HEK293 (cell line): ENCODE results near the gene MYO7B.

Source experiments
- CTCF ChIA-PET: fragments of 350-600 bp; formaldehyde crosslinking; extraction: SDS; loops from one replicate; lab custom pipeline; 2021; ENCODE audit warnings: antibody characterized with exemption; lab: Yijun Ruan, JAX
- POLR2A ChIA-PET: fragments of 300-600 bp; formaldehyde crosslinking; extraction: SDS; loops from one replicate; lab custom pipeline; 2020; ENCODE audit warnings: antibody characterized with exemption, inconsistent platforms; lab: Yijun Ruan, JAX
- H3K27ac ChIP-seq: fragments of 200-500 bp; sonication (Bioruptor generic); 2 replicates; pipeline ENCODE4 v1.5.1; 2014; ENCODE audit warnings: low read depth, low read length, control low read depth, inconsistent platforms; ENCODE audit errors: extremely low read depth
- H3K36me3 ChIP-seq, 2 experiments: fragments of 200-500 bp in 1 of 2; sonication (Bioruptor generic) in 1 of 2; 1 replicate in 1 of 2; 2 replicates in 1 of 2; pipeline ENCODE4 v1.5.1; 2014 to 2017; ENCODE audit warnings: inconsistent platforms in 2 of 2, low read length in 2 of 2; ENCODE audit not compliant: control insufficient read depth in 2 of 2, insufficient read depth in 1 of 2
- H3K4me1 ChIP-seq: fragments of 200-500 bp; sonication (Bioruptor generic); 2 replicates; pipeline ENCODE4 v1.5.1; 2014; ENCODE audit warnings: mild to moderate bottlenecking, low read length, inconsistent platforms; ENCODE audit not compliant: control insufficient read depth, insufficient read depth
- H3K4me3 ChIP-seq: 2 replicates; pipeline ENCODE4 v1.5.1; 2011; ENCODE audit warnings: low read depth, mild to moderate bottlenecking, control low read depth, low read length, moderate library complexity
- H3K9me3 ChIP-seq: fragments of 200-500 bp; sonication (Bioruptor generic); 2 replicates; pipeline ENCODE4 v1.5.1; 2014; ENCODE audit warnings: low read depth, low read length, inconsistent platforms; ENCODE audit not compliant: control insufficient read depth, insufficient read depth
- HOXC10 ChIP-seq: sonication (generic); formaldehyde crosslinking; IDR thresholded peaks from 2 replicates; pipeline ENCODE4 v1.8.1; 2023; ENCODE audit warnings: mild to moderate bottlenecking, missing genetic modification reagents
- KLF10 ChIP-seq: fragments of 450-650 bp; IDR thresholded peaks from 2 replicates; pipeline ENCODE4 v1.5.1; 2018; ENCODE audit warnings: missing biosample characterization, mild to moderate bottlenecking, missing genetic modification characterization
- PBX3 ChIP-seq: sonication (generic); formaldehyde crosslinking; IDR thresholded peaks from 2 replicates; pipeline ENCODE4 v1.8.1; 2022; ENCODE audit warnings: mild to moderate bottlenecking, moderate library complexity, missing genetic modification reagents
- PRDM4 ChIP-seq: fragments of 450-650 bp; formaldehyde crosslinking; IDR thresholded peaks from 2 replicates; pipeline ENCODE4 v1.5.1; 2017; ENCODE audit warnings: missing biosample characterization, missing genetic modification characterization
- PRDM6 ChIP-seq: fragments of 450-650 bp; formaldehyde crosslinking; IDR thresholded peaks from 2 replicates; pipeline ENCODE4 v1.5.1; 2017; ENCODE audit warnings: missing biosample characterization, missing genetic modification characterization
- TCF7L2 ChIP-seq: IDR thresholded peaks from 2 replicates; pipeline ENCODE4 v1.6.1; 2011; ENCODE audit warnings: low read depth, mild to moderate bottlenecking, inconsistent platforms, low read length, moderate library complexity, borderline replicate concordance
- WT1 ChIP-seq: fragments of 450-650 bp; formaldehyde crosslinking; IDR thresholded peaks from 2 replicates; pipeline ENCODE4 v1.5.1; 2016; ENCODE audit warnings: missing biosample characterization, missing genetic modification characterization
- YY2 ChIP-seq: fragments of 450-650 bp; formaldehyde crosslinking; IDR thresholded peaks from 2 replicates; pipeline ENCODE4 v1.5.1; 2016; ENCODE audit warnings: missing biosample characterization, missing genetic modification characterization
- ZBTB11 ChIP-seq: fragments of 450-650 bp; formaldehyde crosslinking; conservative IDR thresholded peaks from 2 replicates; pipeline ENCODE4 v1.5.1; 2016; ENCODE audit warnings: low read depth, missing biosample characterization, missing genetic modification characterization
- ZNF174 ChIP-seq: fragments of 450-650 bp; formaldehyde crosslinking; IDR thresholded peaks from 2 replicates; pipeline ENCODE4 v1.5.0; 2017; ENCODE audit warnings: missing biosample characterization, mild to moderate bottlenecking, missing genetic modification characterization
- ZNF184 ChIP-seq: fragments of 450-650 bp; IDR thresholded peaks from 2 replicates; pipeline ENCODE4 v1.5.1; 2018; ENCODE audit warnings: missing biosample characterization, mild to moderate bottlenecking, missing genetic modification characterization
- ZNF501 ChIP-seq: fragments of 450-650 bp; formaldehyde crosslinking; IDR thresholded peaks from 2 replicates; pipeline ENCODE4 v1.5.1; 2016; ENCODE audit warnings: missing biosample characterization, missing genetic modification characterization
- ZNF514 ChIP-seq: fragments of 450-650 bp; formaldehyde crosslinking; IDR thresholded peaks from 2 replicates; pipeline ENCODE4 v1.5.1; 2016; ENCODE audit warnings: missing biosample characterization, missing genetic modification characterization
- ZNF571 ChIP-seq: fragments of 450-650 bp; formaldehyde crosslinking; IDR thresholded peaks from 2 replicates; pipeline ENCODE4 v1.5.0; 2017; ENCODE audit warnings: missing biosample characterization, missing genetic modification characterization
- ZNF623 ChIP-seq: fragments of 450-650 bp; formaldehyde crosslinking; IDR thresholded peaks from 2 replicates; pipeline ENCODE4 v1.5.1; 2016; ENCODE audit warnings: missing biosample characterization, missing genetic modification characterization
- ZNF658 ChIP-seq: fragments of 450-650 bp; formaldehyde crosslinking; IDR thresholded peaks from 2 replicates; pipeline ENCODE4; 2016; ENCODE audit warnings: missing biosample characterization, missing genetic modification characterization
- ZNF677 ChIP-seq: fragments of 450-650 bp; IDR thresholded peaks from 2 replicates; pipeline ENCODE4 v1.5.0; 2018; ENCODE audit warnings: missing biosample characterization, mild to moderate bottlenecking, missing genetic modification characterization, moderate library complexity
- ZNF692 ChIP-seq: fragments of 450-650 bp; formaldehyde crosslinking; IDR thresholded peaks from 2 replicates; pipeline ENCODE4 v1.5.1; 2016; ENCODE audit warnings: missing biosample characterization, missing genetic modification characterization
- ZSCAN30 ChIP-seq: fragments of 450-650 bp; IDR thresholded peaks from 2 replicates; pipeline ENCODE4 v1.5.1; 2018; ENCODE audit warnings: missing biosample characterization, mild to moderate bottlenecking, missing genetic modification characterization, moderate library complexity

Gene MYO7B

GRCh38 chr2:127563458-127564428 is 28.3 kb downstream of the MYO7B start (continued):
- no peak for TF ChIP-seq PRDM6 (tag by site-specific recombination)
- no peak for TF ChIP-seq ZNF514

- CTCF ChIA-PET: no interaction called here
- POLR2A ChIA-PET: no interaction called here
- TF ChIP-seq PBX3 (CRISPR knock-in tag): no peak
These were observed 29.2 kb downstream of the MYO7B start for GRCh38 chr2:127564429-127565260.

GRCh38 chr2:127565261-127566138 is 30.0 kb downstream of the MYO7B start:
- no peaks in the 10 kb centered on the region for H3K36me3 ChIP-seq
- no peak overlapping the region for H3K27ac ChIP-seq
- H3K9me3 ChIP-seq: no peaks in the 10 kb centered on the region
- ChIA-PET CTCF (no interaction called here), POLR2A (no interaction called here)
- H3K4me1 ChIP-seq: no peaks in the 10 kb centered on the region
- H3K4me3 ChIP-seq: no peak overlapping the region
- no peak for TF ChIP-seq ZNF571 (tag by site-specific recombination)
- no peak for TF ChIP-seq ZNF677 (tag by site-specific recombination)
- no peak for TF ChIP-seq ZNF174 (tag by site-specific recombination)
- TF ChIP-seq ZNF692 (tag by site-specific recombination): no peak
- TF ChIP-seq KLF10: no peak
- no peak for TF ChIP-seq ZBTB11 (tag by site-specific recombination)
- no peak for TF ChIP-seq ZNF184 (tag by site-specific recombination)
- TF ChIP-seq TCF7L2: no peak
- no peak for TF ChIP-seq ZSCAN30 (tag by site-specific recombination)
- TF ChIP-seq ZNF501 (tag by site-specific recombination): no peak
- TF ChIP-seq PRDM4 (tag by site-specific recombination): no peak
- TF ChIP-seq ZNF623 (tag by site-specific recombination): no peak
- no peak for TF ChIP-seq ZNF658 (tag by site-specific recombination)
- TF ChIP-seq HOXC10 (CRISPR knock-in tag): no peak
- TF ChIP-seq WT1: no peak
- no peak for TF ChIP-seq YY2 (tag by site-specific recombination)

More at GRCh38 chr2:127564429-127565260, 29.2 kb downstream of the MYO7B start:
- no peaks in the 10 kb centered on the region for H3K9me3 ChIP-seq
- no peak overlapping the region for H3K27ac ChIP-seq
- no peaks in the 10 kb centered on the region for H3K4me1 ChIP-seq
- no peak overlapping the region for H3K4me3 ChIP-seq
- H3K36me3 ChIP-seq: no peaks in the 10 kb centered on the region
